ENCODE results near the gene ANKRD10. TPM values are rescaled to one million over a fixed set of nuclear protein-coding genes. Genes with fewer than 3 reads are reported as not detected.

Gene ANKRD10
- total and polyA plus RNA-seq, 2 donors from 2014 or later, result 64.9 to 159 TPM

DNA sequence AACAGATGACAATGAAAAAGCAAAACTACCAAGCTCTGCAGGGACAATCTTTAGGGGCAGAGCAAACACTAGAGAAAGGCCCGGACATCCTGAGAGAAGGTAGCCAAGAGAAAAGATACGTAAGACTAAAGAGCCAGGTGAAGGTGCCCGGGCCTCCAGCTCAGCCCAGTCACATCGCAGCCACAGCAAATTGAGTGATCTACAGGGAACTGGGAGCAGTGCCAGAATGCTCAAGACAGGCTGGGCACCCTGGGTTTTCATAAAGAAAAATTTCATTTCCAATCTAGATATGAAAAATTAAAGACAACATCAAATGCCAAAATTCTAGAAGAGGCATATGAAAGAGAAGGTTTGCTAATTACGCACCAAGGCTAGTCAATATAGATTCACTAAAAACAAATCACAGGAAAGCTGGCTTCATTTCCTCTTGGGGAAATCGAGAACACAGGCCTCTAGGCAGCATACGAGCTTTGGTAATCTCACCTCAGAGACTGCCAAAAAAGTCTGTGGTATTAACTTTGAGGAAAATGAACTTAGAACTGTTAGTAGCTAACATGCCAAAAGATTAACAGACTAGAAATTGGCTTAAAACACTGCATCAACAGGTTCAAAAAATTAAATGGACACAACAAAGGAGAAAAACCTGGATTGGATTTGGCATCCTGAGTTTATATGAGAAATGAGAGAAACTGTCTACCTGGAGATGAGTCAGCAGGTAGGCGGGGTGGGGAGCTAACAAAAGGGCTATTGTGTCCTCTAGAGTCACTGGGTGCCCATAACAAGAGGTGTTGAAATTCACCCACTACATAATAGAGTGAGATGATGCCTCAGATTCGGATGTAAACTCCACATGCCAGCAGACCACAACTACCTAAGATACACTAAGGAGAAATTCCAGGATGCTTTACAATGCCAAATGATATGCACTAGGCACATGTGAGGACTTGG, 6.6 kb downstream of the ANKRD10 start:
- FAIRE-seq (no peak), DNase-seq (no peak)
- TF ChIP-seq, protein P1, sequence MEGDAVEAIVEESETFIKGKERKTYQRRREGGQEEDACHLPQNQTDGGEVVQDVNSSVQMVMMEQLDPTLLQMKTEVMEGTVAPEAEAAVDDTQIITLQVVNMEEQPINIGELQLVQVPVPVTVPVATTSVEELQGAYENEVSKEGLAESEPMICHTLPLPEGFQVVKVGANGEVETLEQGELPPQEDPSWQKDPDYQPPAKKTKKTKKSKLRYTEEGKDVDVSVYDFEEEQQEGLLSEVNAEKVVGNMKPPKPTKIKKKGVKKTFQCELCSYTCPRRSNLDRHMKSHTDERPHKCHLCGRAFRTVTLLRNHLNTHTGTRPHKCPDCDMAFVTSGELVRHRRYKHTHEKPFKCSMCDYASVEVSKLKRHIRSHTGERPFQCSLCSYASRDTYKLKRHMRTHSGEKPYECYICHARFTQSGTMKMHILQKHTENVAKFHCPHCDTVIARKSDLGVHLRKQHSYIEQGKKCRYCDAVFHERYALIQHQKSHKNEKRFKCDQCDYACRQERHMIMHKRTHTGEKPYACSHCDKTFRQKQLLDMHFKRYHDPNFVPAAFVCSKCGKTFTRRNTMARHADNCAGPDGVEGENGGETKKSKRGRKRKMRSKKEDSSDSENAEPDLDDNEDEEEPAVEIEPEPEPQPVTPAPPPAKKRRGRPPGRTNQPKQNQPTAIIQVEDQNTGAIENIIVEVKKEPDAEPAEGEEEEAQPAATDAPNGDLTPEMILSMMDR (IDR thresholded peaks at IDR 0.05; ENCODE audit: borderline replicate concordance, extremely low read depth, insufficient read depth), result no peak
- Histone ChIP-seq H3K4me1 (ENCODE audit: control insufficient read depth in 2 of 3, insufficient read depth in 2 of 3, low read depth in 1 of 3, low read length in 3 of 3) (peaks cover 3 to 36% (median 29%) of the 10 kb centered on the region in 3 donors), H3K9ac (ENCODE audit: low read length in 3 of 3) (no peak overlapping the region), H3K9me3 (ENCODE audit: control insufficient read depth in 2 of 3, insufficient read depth in 1 of 3, low read length in 3 of 3) (no peaks in the 10 kb centered on the region), H3K4me3 (ENCODE audit: low read length in 3 of 3) (no peak overlapping the region), H3K27me3 (ENCODE audit: control insufficient read depth, insufficient read depth, low read length) (no peaks in the 10 kb centered on the region), H3K27ac (ENCODE audit: low read depth in 2 of 2, low read length in 2 of 2) (no peak overlapping the region), H3K36me3 (ENCODE audit: control insufficient read depth in 2 of 3, insufficient read depth in 3 of 3, low read length in 3 of 3) (peaks cover 4 to 10% (median 7%) of the 10 kb centered on the region in 3 donors)
- intact Hi-C loops (cut with DNase I), result no loop called here

DNA sequence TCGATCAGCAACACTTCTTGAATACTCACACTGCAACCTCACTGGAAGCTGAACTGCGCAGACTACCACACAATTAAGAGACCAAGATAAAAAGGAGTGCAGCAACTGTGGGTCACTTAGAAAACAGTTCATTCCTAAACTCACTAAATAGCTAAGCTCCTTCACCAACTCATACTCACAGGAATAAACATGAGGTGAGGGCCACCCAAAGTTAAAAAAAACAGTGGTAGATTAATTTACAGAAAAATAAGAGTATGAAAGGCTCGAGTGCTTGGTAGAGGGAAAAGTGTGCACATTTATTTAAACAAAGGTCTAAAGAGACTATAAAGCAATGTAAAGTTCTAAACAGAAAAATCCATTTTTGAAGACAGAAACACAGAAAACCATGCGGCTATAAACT, 7.6 kb downstream of the ANKRD10 start:
- TF ChIP-seq, protein P1 (IDR thresholded peaks at IDR 0.05; ENCODE audit: borderline replicate concordance, extremely low read depth, insufficient read depth), result no peak
- H3K9me3 ChIP-seq (ENCODE audit: control insufficient read depth in 2 of 3, insufficient read depth in 1 of 3, low read length in 3 of 3), result no peaks in the 10 kb centered on the region
- no peak overlapping the region for H3K4me3 ChIP-seq (ENCODE audit: low read length in 3 of 3)
- no peak overlapping the region for H3K27ac ChIP-seq (ENCODE audit: low read depth in 2 of 2, low read length in 2 of 2)
- H3K9ac ChIP-seq (ENCODE audit: low read length in 3 of 3), result no peak overlapping the region
- intact Hi-C loops (cut with DNase I), result no loop called here
- peaks cover 0 to 31% (median 26%) of the 10 kb centered on the region in 3 donors for H3K4me1 ChIP-seq (ENCODE audit: control insufficient read depth in 2 of 3, insufficient read depth in 2 of 3, low read depth in 1 of 3, low read length in 3 of 3)
- DNase-seq (no peak), FAIRE-seq (no peak)
- H3K27me3 ChIP-seq (ENCODE audit: control insufficient read depth, insufficient read depth, low read length), result no peaks in the 10 kb centered on the region
- peaks cover 4 to 10% (median 7%) of the 10 kb centered on the region in 3 donors for H3K36me3 ChIP-seq (ENCODE audit: control insufficient read depth in 2 of 3, insufficient read depth in 3 of 3, low read length in 3 of 3)

DNA sequence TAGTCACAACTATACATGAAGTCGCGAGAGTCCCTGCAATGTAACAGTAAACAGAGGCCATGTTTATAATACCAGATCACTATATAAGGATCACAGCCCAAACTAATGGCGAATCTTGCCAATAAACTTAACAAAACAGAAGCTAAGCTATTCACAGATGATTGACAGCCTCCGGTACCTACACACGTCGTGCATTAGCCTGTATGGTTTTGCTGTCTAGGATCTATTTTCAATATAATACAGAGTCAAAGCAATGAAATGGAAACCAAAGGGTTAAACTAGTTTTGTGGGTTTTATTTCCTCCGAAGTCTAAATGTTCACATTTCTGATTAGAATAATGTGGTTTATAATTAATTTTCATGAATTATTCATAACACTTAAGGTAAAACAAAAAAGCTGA, 10.1 kb downstream of the ANKRD10 start:
- intact Hi-C loops (cut with DNase I), result no loop called here
- no peaks in the 10 kb centered on the region for H3K9me3 ChIP-seq (ENCODE audit: control insufficient read depth in 2 of 3, insufficient read depth in 1 of 3, low read length in 3 of 3)
- FAIRE-seq, result no peak

More for the DNA sequence above, 10.1 kb downstream of the ANKRD10 start:
- Histone ChIP-seq H3K4me3 (ENCODE audit: low read length in 3 of 3) (no peak overlapping the region), H3K36me3 (ENCODE audit: control insufficient read depth in 2 of 3, insufficient read depth in 3 of 3, low read length in 3 of 3) (peaks cover 2 to 10% (median 7%) of the 10 kb centered on the region in 3 donors), H3K27ac (ENCODE audit: low read depth in 2 of 2, low read length in 2 of 2) (no peak overlapping the region), H3K27me3 (ENCODE audit: control insufficient read depth, insufficient read depth, low read length) (no peaks in the 10 kb centered on the region), H3K9ac (ENCODE audit: low read length in 3 of 3) (no peak overlapping the region), H3K4me1 (ENCODE audit: control insufficient read depth in 2 of 3, insufficient read depth in 2 of 3, low read depth in 1 of 3, low read length in 3 of 3) (peaks cover 0 to 19% (median 15%) of the 10 kb centered on the region in 3 donors)
- no peak for DNase-seq
- TF ChIP-seq, protein P1 (IDR thresholded peaks at IDR 0.05; ENCODE audit: borderline replicate concordance, extremely low read depth, insufficient read depth), result no peak
